AG09319 (cell line): Measurements from ENCODE around the gene CMIP.

Experiments
- DNase-seq: peaks from one replicate; pipeline ENCODE4 v3.0.0-alpha.2; 2010; ENCODE audit warnings: low read depth; ENCODE audit errors: extremely low read depth
- TF ChIP-seq, protein P1 (sequence below): IDR thresholded peaks from 2 replicates; pipeline ENCODE4 v1.5.1; 2011; ENCODE audit warnings: low read depth, mild to moderate bottlenecking, inconsistent platforms, low read length, moderate library complexity

The CMIP gene

DNA sequence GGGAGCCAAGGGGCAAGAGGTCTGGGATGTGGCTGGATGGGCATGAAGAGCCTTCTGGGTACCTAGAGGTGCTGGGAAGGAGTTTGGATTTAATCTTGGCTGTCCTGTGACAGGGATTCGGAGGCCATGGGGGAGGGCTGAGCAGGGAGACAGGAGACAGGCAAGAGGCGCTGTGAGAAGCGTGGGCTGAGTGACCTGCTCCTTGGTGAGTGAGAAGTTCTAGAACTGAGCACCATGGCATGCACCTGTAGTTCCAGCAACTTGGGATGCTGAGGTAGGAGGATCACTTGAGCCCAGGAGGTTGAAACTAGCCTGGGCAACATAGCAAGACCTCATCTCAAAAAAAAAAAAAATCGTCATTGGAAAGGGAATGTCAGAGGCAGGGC is 256.2 kb downstream of the CMIP start:
- TF ChIP-seq, protein P1, sequence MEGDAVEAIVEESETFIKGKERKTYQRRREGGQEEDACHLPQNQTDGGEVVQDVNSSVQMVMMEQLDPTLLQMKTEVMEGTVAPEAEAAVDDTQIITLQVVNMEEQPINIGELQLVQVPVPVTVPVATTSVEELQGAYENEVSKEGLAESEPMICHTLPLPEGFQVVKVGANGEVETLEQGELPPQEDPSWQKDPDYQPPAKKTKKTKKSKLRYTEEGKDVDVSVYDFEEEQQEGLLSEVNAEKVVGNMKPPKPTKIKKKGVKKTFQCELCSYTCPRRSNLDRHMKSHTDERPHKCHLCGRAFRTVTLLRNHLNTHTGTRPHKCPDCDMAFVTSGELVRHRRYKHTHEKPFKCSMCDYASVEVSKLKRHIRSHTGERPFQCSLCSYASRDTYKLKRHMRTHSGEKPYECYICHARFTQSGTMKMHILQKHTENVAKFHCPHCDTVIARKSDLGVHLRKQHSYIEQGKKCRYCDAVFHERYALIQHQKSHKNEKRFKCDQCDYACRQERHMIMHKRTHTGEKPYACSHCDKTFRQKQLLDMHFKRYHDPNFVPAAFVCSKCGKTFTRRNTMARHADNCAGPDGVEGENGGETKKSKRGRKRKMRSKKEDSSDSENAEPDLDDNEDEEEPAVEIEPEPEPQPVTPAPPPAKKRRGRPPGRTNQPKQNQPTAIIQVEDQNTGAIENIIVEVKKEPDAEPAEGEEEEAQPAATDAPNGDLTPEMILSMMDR = no peak
- DNase-seq = no peak

DNA sequence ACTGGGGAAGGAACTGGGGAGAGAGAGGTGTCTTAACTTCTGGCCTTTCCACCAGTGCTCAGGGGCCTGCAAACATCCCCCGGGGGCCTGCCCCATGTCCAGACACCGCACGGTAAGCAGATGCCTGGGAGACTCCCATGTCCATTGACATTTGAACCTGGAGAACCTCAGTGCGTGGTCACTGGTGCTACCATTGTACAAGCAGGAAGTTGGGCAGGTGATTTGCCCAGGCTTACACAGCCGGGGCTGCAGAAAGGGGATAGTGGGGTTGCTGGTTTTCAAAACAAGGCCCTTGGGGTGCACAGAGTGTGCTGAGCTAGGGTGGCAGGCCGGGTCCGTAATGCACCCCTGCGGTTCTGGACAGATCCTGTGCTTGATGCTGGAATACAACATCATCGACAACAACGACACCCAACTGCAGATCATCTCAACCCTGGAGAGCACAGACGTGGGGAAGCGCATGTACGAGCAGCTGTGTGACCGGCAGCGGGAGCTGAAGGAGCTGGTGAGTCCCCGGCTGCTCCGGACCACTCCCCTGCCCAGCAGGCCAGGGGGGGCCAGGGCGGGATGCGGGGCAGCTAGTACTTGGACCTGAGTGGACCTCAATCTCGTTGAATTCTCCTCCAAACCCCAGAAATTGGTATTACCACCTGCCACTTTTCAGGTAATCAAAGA is 256.8 kb downstream of the CMIP start:
- TF ChIP-seq, protein P1 = no peak
- no peak for DNase-seq

DNA sequence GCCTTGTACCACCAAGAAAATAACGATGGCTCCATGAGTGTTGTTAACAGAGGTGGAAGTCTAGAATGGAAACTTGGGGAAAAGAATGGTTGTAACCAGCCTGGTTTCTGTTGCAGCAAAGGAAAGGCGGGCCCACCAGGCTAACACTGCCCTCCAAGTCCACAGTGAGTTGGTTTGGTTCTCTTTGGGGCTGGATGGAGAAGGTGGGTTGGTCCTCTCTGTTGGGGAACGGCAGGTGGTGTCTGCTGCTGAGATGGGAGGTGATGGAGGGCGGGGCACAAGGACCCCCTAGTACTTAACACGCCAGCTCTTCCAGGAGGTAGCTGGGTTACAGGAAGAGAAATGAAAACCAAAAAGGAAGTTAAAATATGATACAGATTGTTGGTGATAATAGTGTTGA is 257.9 kb downstream of the CMIP start:
- DNase-seq = no peak
- TF ChIP-seq, protein P1 = no peak

DNA sequence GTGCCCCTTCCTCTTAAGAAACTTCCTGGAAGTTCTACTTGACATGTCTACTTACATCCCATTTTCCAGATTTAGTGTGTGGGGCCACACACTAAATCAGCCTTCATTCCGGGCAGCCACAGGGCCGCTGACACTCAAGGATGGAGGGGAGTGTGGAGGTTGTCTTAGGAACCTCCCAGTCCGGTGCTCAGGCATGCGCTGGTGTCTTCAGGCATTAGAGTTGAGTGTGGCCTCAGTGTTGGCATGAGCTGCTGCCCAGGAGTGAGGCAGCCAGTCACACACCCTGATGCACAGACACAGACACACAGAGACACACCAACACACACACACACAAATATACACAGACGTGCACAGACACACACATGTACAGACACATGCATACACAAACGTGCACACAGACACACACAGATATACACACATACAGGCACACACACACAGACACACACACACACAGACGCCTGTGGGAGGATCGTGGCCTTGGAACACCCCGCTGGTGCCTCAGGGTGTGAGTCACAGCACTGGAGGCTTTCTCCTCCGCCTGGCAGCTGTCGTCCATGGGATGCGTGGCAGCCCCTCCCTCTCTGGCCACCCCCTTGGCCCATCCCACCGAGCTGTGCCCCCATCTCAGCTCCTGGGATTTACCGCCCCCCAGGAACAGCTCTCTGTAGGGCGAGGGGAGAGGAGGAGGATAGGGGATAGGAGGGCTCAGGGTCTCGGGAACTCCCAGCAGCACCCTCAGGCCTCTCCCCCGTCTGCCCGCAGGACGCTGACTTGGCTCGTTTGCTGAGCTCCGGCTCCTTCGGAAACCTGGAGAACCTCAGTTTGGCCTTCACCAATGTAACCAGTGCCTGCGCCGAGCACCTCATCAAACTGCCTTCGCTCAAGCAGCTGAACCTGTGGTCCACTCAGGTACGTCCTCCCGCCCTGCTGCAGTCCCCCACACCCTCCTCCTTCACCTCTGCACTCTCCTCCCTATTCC is 258.9 kb downstream of the CMIP start:
- TF ChIP-seq, protein P1 = no peak
- DNase-seq = peak; percentile 71

GRCh38 chr16:81705261-81705660 is 260.7 kb downstream of the CMIP start:
- TF ChIP-seq, protein P1 = no peak
- DNase-seq = no peak

DNA sequence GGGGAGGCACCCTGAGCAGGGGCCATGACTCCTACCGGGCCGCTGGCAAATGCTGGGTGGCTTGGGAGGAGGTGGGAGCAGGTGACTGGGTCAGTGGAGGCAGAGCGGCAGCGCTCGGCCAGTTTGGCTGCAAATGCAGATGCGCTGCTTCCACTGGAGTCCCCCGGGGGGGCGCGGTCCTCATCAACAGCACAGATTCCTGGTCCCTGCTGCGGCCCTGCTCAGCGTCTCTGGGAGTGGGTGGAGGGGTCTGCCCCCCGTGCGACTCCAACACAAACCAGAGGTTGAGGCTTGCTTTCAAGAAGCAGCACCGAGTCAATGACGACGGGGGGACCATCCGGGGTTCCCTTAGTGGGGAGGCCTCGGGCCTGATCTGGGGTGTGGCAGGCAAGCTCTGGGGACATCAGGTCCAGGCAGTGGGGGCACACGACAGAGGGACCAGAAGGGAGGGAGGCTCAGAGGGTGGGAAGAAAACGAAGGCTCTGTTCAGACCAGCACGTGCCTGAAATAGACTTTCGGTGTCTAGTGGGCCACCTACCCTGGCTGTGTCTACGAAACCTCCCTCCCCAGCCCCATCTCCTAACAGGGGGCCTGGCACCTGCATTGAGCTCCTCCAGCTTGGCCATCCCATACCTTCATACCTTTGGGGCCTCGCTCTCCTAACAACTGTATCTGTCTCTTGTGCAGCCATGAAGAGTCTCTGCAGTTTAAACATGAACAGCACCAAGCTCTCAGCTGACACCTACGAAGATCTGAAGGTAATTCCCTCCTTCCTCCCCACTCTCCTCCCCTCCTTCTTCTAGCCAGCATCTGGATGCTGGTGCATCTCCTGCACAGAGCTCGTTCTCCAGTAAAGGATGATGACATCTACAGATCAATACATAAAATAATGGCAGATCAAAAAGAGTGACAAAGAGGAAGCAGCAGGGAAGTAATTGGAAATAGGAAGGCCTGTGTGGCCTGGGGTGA is 262.0 kb downstream of the CMIP start:
- TF ChIP-seq, protein P1 = no peak

More for the DNA sequence above, 262.0 kb downstream of the CMIP start:
- no peak for DNase-seq
